22Rv1 (cell line): ENCODE measurements around the gene GBGT1.

Experiments used
- H3K27ac ChIP-seq: fragments of 450-650 bp; 2 replicates; pipeline ENCODE4 v1.5.1; 2017
- ZFX ChIP-seq: fragments of 450-650 bp; IDR thresholded peaks from 2 replicates; pipeline ENCODE4 v1.6.1; 2017; ENCODE audit warnings: antibody characterized with exemption, borderline replicate concordance
- TF ChIP-seq, protein P1 (sequence below): fragments of 450-650 bp; IDR thresholded peaks from 2 replicates; pipeline ENCODE4 v1.5.1; 2017; ENCODE audit warnings: mild to moderate bottlenecking

GBGT1 gene

DNA sequence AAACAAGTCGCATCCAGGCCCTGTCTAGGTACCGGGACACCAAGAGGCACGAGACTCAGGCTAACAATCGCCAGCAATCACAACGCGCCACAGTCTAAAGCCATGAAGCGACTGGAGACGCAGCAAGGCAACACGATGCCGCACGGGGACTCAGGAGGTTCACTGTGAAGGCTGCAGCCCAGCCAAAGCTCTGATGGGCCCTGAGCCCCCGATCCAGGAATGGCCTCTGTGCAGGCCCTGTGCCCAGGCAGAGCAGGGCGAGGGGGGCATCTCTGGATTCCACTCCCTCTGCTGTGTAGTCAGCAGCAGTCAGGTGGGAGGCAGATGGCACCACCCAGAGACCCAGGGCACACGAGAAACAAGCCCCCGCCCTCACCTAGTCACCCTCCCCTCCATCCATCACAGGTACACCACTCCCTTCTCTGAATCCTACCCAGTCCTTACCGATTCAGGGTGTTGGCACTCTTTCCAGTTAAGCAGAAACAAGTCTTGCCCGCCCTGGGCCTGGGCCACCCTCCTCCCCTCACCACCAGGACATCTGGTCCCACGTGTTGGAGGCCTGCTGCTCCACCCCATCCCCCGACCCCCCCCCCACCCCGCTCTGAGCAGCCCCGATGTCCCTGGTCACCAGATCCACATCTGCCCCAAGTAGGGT, 43.7 kb downstream of the GBGT1 start:
- no peak for TF ChIP-seq ZFX
- TF ChIP-seq, protein P1, sequence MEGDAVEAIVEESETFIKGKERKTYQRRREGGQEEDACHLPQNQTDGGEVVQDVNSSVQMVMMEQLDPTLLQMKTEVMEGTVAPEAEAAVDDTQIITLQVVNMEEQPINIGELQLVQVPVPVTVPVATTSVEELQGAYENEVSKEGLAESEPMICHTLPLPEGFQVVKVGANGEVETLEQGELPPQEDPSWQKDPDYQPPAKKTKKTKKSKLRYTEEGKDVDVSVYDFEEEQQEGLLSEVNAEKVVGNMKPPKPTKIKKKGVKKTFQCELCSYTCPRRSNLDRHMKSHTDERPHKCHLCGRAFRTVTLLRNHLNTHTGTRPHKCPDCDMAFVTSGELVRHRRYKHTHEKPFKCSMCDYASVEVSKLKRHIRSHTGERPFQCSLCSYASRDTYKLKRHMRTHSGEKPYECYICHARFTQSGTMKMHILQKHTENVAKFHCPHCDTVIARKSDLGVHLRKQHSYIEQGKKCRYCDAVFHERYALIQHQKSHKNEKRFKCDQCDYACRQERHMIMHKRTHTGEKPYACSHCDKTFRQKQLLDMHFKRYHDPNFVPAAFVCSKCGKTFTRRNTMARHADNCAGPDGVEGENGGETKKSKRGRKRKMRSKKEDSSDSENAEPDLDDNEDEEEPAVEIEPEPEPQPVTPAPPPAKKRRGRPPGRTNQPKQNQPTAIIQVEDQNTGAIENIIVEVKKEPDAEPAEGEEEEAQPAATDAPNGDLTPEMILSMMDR, result no peak
- H3K27ac ChIP-seq, result no peak overlapping the region

DNA sequence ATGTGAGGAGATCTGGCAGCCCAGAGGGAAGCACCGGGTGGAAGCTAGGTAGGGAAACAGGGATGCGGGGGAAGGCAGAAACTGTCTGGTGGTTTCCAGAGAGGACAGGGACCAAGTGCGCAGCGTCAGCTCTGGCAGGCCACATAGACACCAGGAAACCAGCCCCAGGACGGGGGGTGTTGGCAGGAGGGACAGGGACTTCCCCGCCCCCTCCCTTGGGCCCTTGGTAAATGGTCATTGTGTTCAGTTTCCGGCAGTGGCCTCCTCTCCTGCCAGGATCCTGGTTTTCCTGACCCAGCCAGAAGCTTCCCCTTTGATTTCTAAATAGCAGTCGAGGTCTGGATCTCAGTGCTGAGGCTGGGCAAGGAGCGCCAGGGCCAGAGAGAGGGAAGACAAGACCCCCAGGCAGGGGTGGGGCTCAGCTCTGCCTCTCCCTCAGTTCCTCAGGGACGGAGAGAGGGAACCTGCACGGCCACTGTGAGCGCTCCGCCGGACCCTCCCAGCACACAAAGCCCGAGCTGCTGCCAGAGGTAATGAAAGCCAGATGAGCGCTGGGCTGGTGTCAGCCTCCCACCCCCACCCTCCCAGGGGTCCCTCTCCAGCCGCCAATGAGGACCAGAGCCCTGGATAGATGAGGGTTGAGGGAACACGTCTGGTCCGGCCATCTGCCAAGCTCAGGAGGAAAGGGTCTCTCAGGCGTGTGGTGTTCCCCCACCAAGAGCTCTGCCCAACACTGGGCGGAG, 44.4 kb downstream of the GBGT1 start:
- no peak overlapping the region for H3K27ac ChIP-seq
- TF ChIP-seq ZFX, result no peak
- TF ChIP-seq, protein P1, result no peak

DNA sequence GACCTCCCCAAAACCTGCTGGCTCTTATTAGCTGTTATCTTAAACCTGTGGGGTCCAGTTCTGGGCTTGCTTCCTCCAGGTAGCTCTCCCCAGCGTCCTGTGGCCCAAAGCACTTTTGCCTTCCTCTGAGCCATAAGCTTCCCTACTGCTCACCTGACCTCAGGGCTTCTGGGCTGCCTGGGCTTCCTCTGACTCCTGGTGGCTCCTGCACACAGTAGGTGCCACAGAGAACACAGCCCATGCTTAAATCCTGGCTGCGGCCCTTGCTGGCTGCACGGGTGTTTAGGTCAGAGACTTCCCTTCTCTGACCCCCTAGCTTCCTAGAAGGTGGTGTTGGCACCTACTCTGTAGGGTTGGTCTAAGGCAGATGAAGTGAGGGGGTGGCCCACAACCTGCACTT, 45.1 kb downstream of the GBGT1 start:
- no peak overlapping the region for H3K27ac ChIP-seq
- TF ChIP-seq, protein P1, result no peak
- no peak for TF ChIP-seq ZFX

DNA sequence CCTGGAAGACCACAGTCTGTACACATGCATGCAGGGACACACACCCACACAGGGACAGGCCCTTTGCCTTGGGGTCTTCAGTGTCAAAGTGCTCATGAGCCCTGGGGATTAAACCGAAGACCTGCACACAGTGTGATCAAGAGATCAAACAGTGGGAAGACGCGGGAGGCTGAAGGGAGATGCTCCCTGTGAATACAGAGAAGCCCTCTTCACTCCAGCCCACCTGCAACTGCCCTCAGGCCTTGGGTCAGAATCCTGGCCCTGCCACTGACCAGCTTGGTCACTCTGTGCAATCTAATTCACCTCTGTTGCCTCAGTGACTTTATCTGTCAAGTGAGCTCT, 45.6 kb downstream of the GBGT1 start:
- no peak for TF ChIP-seq ZFX
- TF ChIP-seq, protein P1, result no peak
- no peak overlapping the region for H3K27ac ChIP-seq

DNA sequence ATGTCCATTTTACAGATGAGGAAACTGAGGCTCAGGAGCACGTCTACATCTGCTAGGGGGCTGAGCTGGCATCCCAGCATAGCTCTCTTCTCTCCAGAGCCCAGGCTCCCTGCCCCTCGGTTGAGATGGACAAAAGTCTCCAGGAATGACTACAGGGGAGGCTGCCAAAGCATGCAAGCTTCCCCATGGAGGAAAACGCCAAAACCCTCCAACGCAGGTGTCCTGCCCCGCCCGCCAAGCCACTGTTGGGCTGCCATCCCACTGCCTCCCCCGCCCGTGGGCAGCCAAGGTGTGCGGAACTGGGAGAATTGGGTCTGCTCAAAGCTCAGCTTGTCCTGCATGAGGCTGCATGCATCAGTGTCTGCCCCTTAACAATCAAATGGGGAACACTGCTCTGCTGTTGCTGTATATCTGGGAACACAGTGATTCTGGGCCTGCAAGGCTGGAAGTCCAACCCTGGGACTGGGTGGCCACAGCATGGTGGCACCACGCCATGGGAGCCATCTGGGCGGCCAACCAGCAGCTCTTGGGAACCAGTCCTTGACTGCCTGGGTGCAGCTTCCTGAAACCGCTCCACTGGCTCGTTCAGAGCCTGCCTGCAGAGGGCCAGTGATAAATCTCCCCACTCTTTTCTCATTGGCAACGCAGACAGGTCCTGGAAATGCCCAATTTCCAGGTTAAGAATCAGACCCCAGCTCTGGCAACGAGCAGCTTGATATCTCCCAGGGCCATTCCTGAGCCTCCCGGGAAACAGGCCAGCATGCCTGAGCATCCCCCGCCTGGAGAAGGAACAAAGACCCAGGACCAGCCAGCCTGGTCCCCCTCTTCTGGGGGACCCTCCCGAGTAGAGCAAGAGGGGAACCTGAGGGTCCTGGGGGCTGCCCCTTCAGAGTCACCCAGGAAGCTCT, 46.2 kb downstream of the GBGT1 start:
- H3K27ac ChIP-seq, result no peak overlapping the region
- no peak for TF ChIP-seq ZFX
- TF ChIP-seq, protein P1, result no peak

DNA sequence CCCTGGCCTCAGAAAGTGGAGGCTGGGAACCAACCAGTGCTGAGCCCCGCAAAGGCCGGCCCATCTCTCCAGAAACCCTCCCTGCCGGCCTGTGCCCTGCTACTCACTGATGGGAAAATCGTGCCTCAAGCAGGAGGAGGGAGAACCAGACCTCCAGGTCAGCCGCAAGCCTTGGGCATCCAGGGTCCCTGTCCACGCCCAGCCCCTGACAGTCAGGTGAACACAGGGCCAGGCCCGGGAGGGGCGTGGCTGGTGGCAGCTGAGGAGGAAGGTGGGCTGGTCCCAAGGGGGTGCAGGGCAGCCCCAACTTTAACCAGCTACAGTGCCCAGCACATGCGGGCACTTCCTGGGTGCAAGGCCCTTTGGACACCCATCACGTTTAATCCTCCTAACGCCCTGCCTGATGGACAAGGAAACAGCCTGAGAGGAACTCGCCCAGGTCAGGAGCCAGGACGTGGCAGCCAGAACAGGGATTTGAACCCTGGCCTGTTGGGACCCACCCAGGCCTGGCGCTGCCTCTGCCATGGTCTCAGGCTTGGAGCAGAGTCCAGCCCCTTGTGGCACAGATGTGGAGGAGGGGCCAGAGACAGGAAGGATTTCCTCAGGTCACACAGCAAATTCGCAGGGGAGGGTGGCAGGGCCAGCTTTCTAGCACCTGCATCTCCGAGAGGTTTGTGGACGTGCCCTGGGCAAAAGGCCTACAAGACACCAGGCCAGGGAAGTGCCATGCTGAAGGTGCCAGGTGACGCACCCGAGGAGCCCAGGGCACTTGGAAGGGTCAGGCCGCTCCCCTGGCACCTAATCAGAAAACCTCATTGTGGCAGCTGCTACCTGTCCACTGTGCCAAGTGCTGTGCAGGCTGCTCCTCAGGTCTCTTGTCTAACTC, 47.1 kb downstream of the GBGT1 start:
- H3K27ac ChIP-seq, result no peak overlapping the region
- TF ChIP-seq, protein P1, result no peak
- no peak for TF ChIP-seq ZFX
